Heart left ventricle (tissue), 16 donors: ENCODE data around the gene GAPVD1. TPM values are rescaled to one million over a fixed set of nuclear protein-coding genes. Genes with fewer than 3 reads are reported as not detected.

Source experiments
- ATAC-seq, 4 donors: fragments of 200-7000 bp; cut with Tn5 transposase; one replicate each; pipeline ENCODE4 v1.9.1; 2020 to 2022; ENCODE audit warnings: moderate library complexity in 4 of 4, mild to moderate bottlenecking in 3 of 4, moderate number of reproducible peaks in 1 of 4
- DNase-seq, 5 donors: peaks; one replicate each; pipeline ENCODE4 v3.0.0-alpha.2; 2020
- H3K27ac ChIP-seq, 12 donors: fragments of 200-600 bp; sonication (generic) in 4 of 12; one replicate each; pipeline versions ENCODE4 v1.5.0 to v1.8.0; 2016 to 2022; ENCODE audit warnings: mild to moderate bottlenecking in 2 of 12
- H3K27me3 ChIP-seq, 9 donors: fragments of 200-600 bp; sonication (generic) in 2 of 9; one replicate each; pipeline versions ENCODE4 v1.5.1 to v1.8.0; 2016 to 2022; ENCODE audit warnings: mild to moderate bottlenecking in 3 of 9
- H3K36me3 ChIP-seq, 9 donors: fragments of 200-600 bp; sonication (generic) in 2 of 9; one replicate each; pipeline versions ENCODE4 v1.5.0 to v1.8.0; 2018 to 2022; ENCODE audit warnings: mild to moderate bottlenecking in 2 of 9
- H3K4me1 ChIP-seq, 12 donors: fragments of 200-600 bp; sonication (generic) in 4 of 12; one replicate each; pipeline versions ENCODE4 v1.5.0 to v1.8.0; 2016 to 2022; ENCODE audit warnings: mild to moderate bottlenecking in 3 of 12
- H3K4me3 ChIP-seq, 12 donors: fragments of 200-600 bp; sonication (generic) in 4 of 12; one replicate each; pipeline versions ENCODE4 v1.5.0 to v1.8.0; 2017 to 2022; ENCODE audit warnings: mild to moderate bottlenecking in 9 of 12, moderate library complexity in 4 of 12
- H3K9me3 ChIP-seq, 12 donors: fragments of 200-600 bp; sonication (generic) in 4 of 12; one replicate each; pipeline versions ENCODE4 v1.5.0 to v1.8.0; 2016 to 2022; ENCODE audit warnings: mild to moderate bottlenecking in 1 of 12
- CTCF ChIP-seq, 12 donors: fragments of 200-600 bp; sonication (generic) in 4 of 12; IDR thresholded peaks; one replicate each; pipeline versions ENCODE4 v1.5.0 to v1.8.0; 2018 to 2022; ENCODE audit warnings: antibody characterized with exemption in 12 of 12, mild to moderate bottlenecking in 5 of 12
- POLR2A ChIP-seq, 2 donors: fragments of 450-650 bp; IDR thresholded peaks; one replicate each; pipeline ENCODE4 v1.6.1; 2017; ENCODE audit warnings: antibody characterized with exemption in 2 of 2, mild to moderate bottlenecking in 2 of 2, moderate library complexity in 2 of 2
- WGBS, 4 donors: extraction: QIAGEN DNeasy Blood & Tissue Kit in 2 of 4; methylation state at CpG; one replicate each; pipeline versions ENCODE4 v1.1.5 to v1.1.7; 2013 to 2018; 5-methylcytosine and 5-hydroxymethylcytosine counted together
- intact Hi-C, 10 donors: fragments of 100-400 bp; cut with DNase I; formaldehyde crosslinking; loops; one replicate each; pipeline versions ENCODE4 v1.11.1 to v1.14.2; 2022
- polyA plus RNA-seq, 2 donors: library from polyadenylated mRNA; stranded (reverse); fragments of 200-250 nt; gene quantifications; one replicate each; pipeline ENCODE4 v1.2.3, GENCODE V29; 2013
- total RNA-seq, 9 donors: library from RNA; depleted of rRNA in 2 of 9; stranded (reverse); fragments of >200 nt in 2 of 9; fragmentation: NEBNext Ultra II Directional in 3 of 9; extraction: Animal tissue kit (Norgen Biotek cat#: 25700) in 3 of 9; gene quantifications; one replicate each; pipeline versions ENCODE4 v1.1.0 to v1.2.4, GENCODE V29; 2016 to 2023
- donor health status: ischemic (EF 13 %, LVEDD 7.1; RV severe dilation, severe dysfunction).
- donor health status: healthy with polysubstance abuse.
- donor health status: DM: no; HTN: yes; CAD: no.
- donor health status: DM: no; HTN: no; CAD: no.
- donor health status: ischemic (EF 25% LVEDD 6.9; RV normal size, moderate dysfunction).
- donor health status: ischemic (EF 25% LVEDD 5.7; RV mildly dilated, moderate dysfunction).
- donor health status: healthy.
- donor health status: DM: yes; HTN: yes; CAD: no.
- donor health status: ischemic (EF 35%, LVEDD 5.7; RV mildly dilated, moderate dysfunction).
- donor health status: nonischemic (EF 11% LVEDD 7.7; RV severe dilation, severe dysfunction).
- donor health status: DM: yes; HTN: yes; CAD: no.
- donor health status: PGD.
- donor health status: ischemic (EF 29% LVEDD 5.4; RV normal size, mild dysfunction).
- donor health status: nonischemic (EF 23%, LVEDD 6.1; RV moderate dilation, normal function).

GAPVD1 gene
- total and polyA plus RNA-seq, 11 donors, result 7.2 to 45.5 (median 32.4) TPM

GRCh38 chr9:125271081-125271480 lies 9.5 kb downstream of the GAPVD1 start:
- no peaks in the 10 kb centered on the region for H3K27me3 ChIP-seq
- intact Hi-C loops, result no loop called here
- peaks cover 0 to 26% (median 9%) of the 10 kb centered on the region in 9 donors for H3K36me3 ChIP-seq
- WGBS, 4 donors, result 73 to 81% (median 80%) methylated on average over 5 of the region's 5 CpGs
- TF ChIP-seq POLR2A (IDR thresholded peaks at IDR 0.05) (no peak), CTCF (IDR thresholded peaks at IDR 0.05) (no peak)
- H3K27ac ChIP-seq, result no peak overlapping the region
- ATAC-seq, result no peak
- no peak overlapping the region for H3K4me3 ChIP-seq
- no peaks in the 10 kb centered on the region for H3K9me3 ChIP-seq
- DNase-seq, result no peak
- peaks cover 0 to 43% (median 5%) of the 10 kb centered on the region in 12 donors for H3K4me1 ChIP-seq

- TF ChIP-seq CTCF (IDR thresholded peaks at IDR 0.05) (no peak), POLR2A (IDR thresholded peaks at IDR 0.05) (no peak)
- H3K27ac ChIP-seq, result peak overlapping the region in 1 of 12 donors; percentile 47
- WGBS, 4 donors, result 68 to 74% (median 71%) methylated on average over 3 of the region's 3 CpGs
- intact Hi-C loops, result no loop called here
- ATAC-seq (peak in 2 of 4 donors; percentile 29 to 36), DNase-seq (no peak)
- H3K27me3 ChIP-seq, result no peaks in the 10 kb centered on the region
- H3K36me3 ChIP-seq, result peaks cover 0 to 14% (median 0%) of the 10 kb centered on the region in 9 donors
- no peaks in the 10 kb centered on the region for H3K9me3 ChIP-seq
- peaks cover 0 to 48% (median 5%) of the 10 kb centered on the region in 12 donors for H3K4me1 ChIP-seq
- H3K4me3 ChIP-seq, result no peak overlapping the region
Measured at GRCh38 chr9:125272697-125273096, 11.1 kb downstream of the GAPVD1 start.

GRCh38 chr9:125276771-125277170 lies 15.1 kb downstream of the GAPVD1 start:
- no peaks in the 10 kb centered on the region for H3K9me3 ChIP-seq
- peaks cover 0 to 10% (median 1%) of the 10 kb centered on the region in 9 donors for H3K36me3 ChIP-seq
- H3K27me3 ChIP-seq, result no peaks in the 10 kb centered on the region
- no peak for ATAC-seq
- 96 to 98% (median 97%) methylated on average over 4 of the region's 4 CpGs for WGBS, 4 donors
- intact Hi-C loops, result no loop called here
- no peak for TF ChIP-seq POLR2A (IDR thresholded peaks at IDR 0.05)
- no peak for TF ChIP-seq CTCF (IDR thresholded peaks at IDR 0.05)
- no peak for DNase-seq
- H3K4me1 ChIP-seq, result peaks cover 0 to 34% (median 4%) of the 10 kb centered on the region in 12 donors
- no peak overlapping the region for H3K27ac ChIP-seq
- no peak overlapping the region for H3K4me3 ChIP-seq

- H3K36me3 ChIP-seq, result peaks cover 0 to 6% (median 0%) of the 10 kb centered on the region in 9 donors
- TF ChIP-seq POLR2A (IDR thresholded peaks at IDR 0.05) (no peak), CTCF (IDR thresholded peaks at IDR 0.05) (no peak)
- H3K27ac ChIP-seq, result no peak overlapping the region
- H3K4me1 ChIP-seq, result peaks cover 0 to 27% (median 4%) of the 10 kb centered on the region in 12 donors
- DNase-seq (no peak), ATAC-seq (no peak)
- no peaks in the 10 kb centered on the region for H3K9me3 ChIP-seq
- intact Hi-C loops, result no loop called here
- no peaks in the 10 kb centered on the region for H3K27me3 ChIP-seq
- H3K4me3 ChIP-seq, result no peak overlapping the region
Measured at GRCh38 chr9:125277411-125277810, 15.8 kb downstream of the GAPVD1 start.
